HepG2 (cell line): Measurements from ENCODE around the gene FAM83G. TPM values are rescaled to one million over a fixed set of nuclear protein-coding genes. Genes with fewer than 3 reads are reported as not detected.

Experiments used
- ATAC-seq: fragments of 200-7000 bp; cut with Tn5 transposase; 3 replicates; pipeline ENCODE4 v1.9.1; 2020; ENCODE audit warnings: mild to moderate bottlenecking, moderate library complexity
- BruUV-seq: library from RNA; stranded (reverse); fragments of 400-500 nt; replicated peaks from 2 replicates; lab custom pipeline; 2021; lab: Mats Ljungman, UMichigan
- CTCF ChIA-PET: fragments of 300-600 bp; formaldehyde crosslinking; extraction: SDS; loops from one replicate; lab custom pipeline; 2021; ENCODE audit warnings: low total read pairs, inconsistent platforms, low intra/inter-chr PET ratio; lab: Yijun Ruan, JAX
- POLR2A ChIA-PET: fragments of 350-600 bp; sonication (Branson Sonifier 250); formaldehyde crosslinking; loops from one replicate; lab custom pipeline; 2020; ENCODE audit warnings: antibody characterized with exemption, inconsistent platforms; lab: Yijun Ruan, JAX
- DNase-seq: peaks from one replicate; pipeline ENCODE4 v3.0.0-alpha.2; 2015; ENCODE audit warnings: low spot score
- FAIRE-seq: peaks from 3 replicates; lab custom pipeline; 2011; peaks lifted over from hg19 to GRCh38; lab: Jason Lieb, UNC
- H2AFZ ChIP-seq: one replicate; pipeline ENCODE4 v1.6.1; 2011; ENCODE audit warnings: low read length, inconsistent platforms
- H3K27ac ChIP-seq: fragments of 300-600 bp; 3 replicates; pipeline ENCODE4 v1.8.0; 2011; ENCODE audit warnings: mixed run types, mild to moderate bottlenecking, mixed read lengths, low read length, inconsistent platforms; ENCODE audit not compliant: insufficient read depth; ENCODE audit errors: extremely low read length
- H3K27me3 ChIP-seq, 2 experiments: fragments of 200-600 bp in 1 of 2; 2 replicates in 1 of 2; 3 replicates in 1 of 2; pipeline versions ENCODE4 v1.6.0 to v1.8.0; 2011; ENCODE audit warnings: low read length in 2 of 2, mild to moderate bottlenecking in 2 of 2, moderate library complexity in 2 of 2, inconsistent platforms in 1 of 2; ENCODE audit not compliant: insufficient read depth in 2 of 2, control insufficient read depth in 1 of 2
- H3K36me3 ChIP-seq, 2 experiments: fragments of 200-600 bp in 1 of 2; replicated peaks in 1 of 2; 2 replicates in 1 of 2; 3 replicates in 1 of 2; pipeline versions ENCODE4 v1.5.1 to v1.8.0; 2011; ENCODE audit warnings: low read length in 2 of 2, inconsistent platforms in 1 of 2; ENCODE audit not compliant: insufficient read depth in 2 of 2, control insufficient read depth in 1 of 2
- H3K4me1 ChIP-seq: 2 replicates; pipeline ENCODE4 v1.5.1; 2012; ENCODE audit warnings: low read length, inconsistent platforms; ENCODE audit not compliant: insufficient read depth
- H3K4me2 ChIP-seq: 2 replicates; pipeline ENCODE4 v1.6.0; 2011; ENCODE audit warnings: low read depth, low read length, inconsistent platforms
- H3K4me3 ChIP-seq, 3 experiments: fragments of 200-600 bp in 1 of 3; sonication (generic), shearing (Covaris generic) in 1 of 3; replicated peaks in 1 of 3; 2 replicates each; pipeline ENCODE4 v1.5.1; 2011 to 2016; ENCODE audit warnings: low read length in 3 of 3, inconsistent platforms in 2 of 3, low read depth in 2 of 3, mild to moderate bottlenecking in 2 of 3, control low read depth in 1 of 3, mixed read lengths in 1 of 3; ENCODE audit not compliant: insufficient read depth in 1 of 3
- H3K79me2 ChIP-seq: one replicate; pipeline ENCODE4 v1.6.1; 2011; ENCODE audit warnings: low read length, inconsistent platforms; ENCODE audit not compliant: insufficient read depth
- H3K9ac ChIP-seq: 2 replicates; pipeline ENCODE4 v1.6.0; 2011; ENCODE audit warnings: mild to moderate bottlenecking, low read depth, low read length, inconsistent platforms; ENCODE audit not compliant: insufficient read depth
- H3K9me3 ChIP-seq: 2 replicates; pipeline ENCODE4 v1.5.1; 2012; ENCODE audit warnings: mild to moderate bottlenecking, low read length
- H4K20me1 ChIP-seq: 2 replicates; pipeline ENCODE4 v1.6.0; 2011; ENCODE audit warnings: inconsistent platforms, mild to moderate bottlenecking, low read length, moderate library complexity; ENCODE audit not compliant: insufficient read depth
- AFF4 ChIP-seq: sonication (generic); formaldehyde crosslinking; IDR thresholded peaks from 2 replicates; pipeline ENCODE4 v1.4.0; 2020; ENCODE audit warnings: missing genetic modification reagents
- ETV6 ChIP-seq: sonication (generic); formaldehyde crosslinking; conservative IDR thresholded peaks from 2 replicates; pipeline ENCODE4 v1.4.0; 2020; ENCODE audit warnings: missing genetic modification reagents
- HHEX ChIP-seq: IDR thresholded peaks from 2 replicates; pipeline ENCODE4 v1.6.1; 2016; ENCODE audit warnings: control low read depth
- JDP2 ChIP-seq: sonication (generic); formaldehyde crosslinking; IDR thresholded peaks from 2 replicates; pipeline ENCODE4 v1.8.1; 2022; ENCODE audit warnings: missing genetic modification reagents, borderline replicate concordance
- KLF11 ChIP-seq: IDR thresholded peaks from 2 replicates; pipeline ENCODE4 v1.6.1; 2016; ENCODE audit warnings: missing compliant biosample characterization
- POLR2AphosphoS2 ChIP-seq: IDR thresholded peaks from 2 replicates; pipeline ENCODE4 v1.6.1; 2011; ENCODE audit warnings: low read depth, low read length, improper control_type of control experiment
- REPIN1 ChIP-seq: sonication (generic); formaldehyde crosslinking; IDR thresholded peaks from 2 replicates; pipeline ENCODE4 v1.8.0; 2022; ENCODE audit warnings: missing genetic modification reagents, low read depth, mild to moderate bottlenecking, borderline replicate concordance
- SP1 ChIP-seq, 2 experiments: fragments of 450-650 bp in 1 of 2; sonication (generic) in 1 of 2; formaldehyde crosslinking in 1 of 2; IDR thresholded peaks; 2 replicates each; pipeline versions ENCODE4 v1.4.0 to v1.6.1; 2016 to 2020; ENCODE audit warnings: missing genetic modification reagents in 1 of 2
- TERF1 ChIP-seq: sonication (generic); formaldehyde crosslinking; IDR thresholded peaks from 2 replicates; pipeline ENCODE4 v1.8.0; 2022; ENCODE audit warnings: mild to moderate bottlenecking, missing genetic modification reagents, moderate library complexity
- TOE1 ChIP-seq: sonication (generic); formaldehyde crosslinking; IDR thresholded peaks from 2 replicates; pipeline ENCODE4 v1.4.0; 2020; ENCODE audit warnings: mild to moderate bottlenecking, missing genetic modification reagents
- WIZ ChIP-seq: sonication (generic); formaldehyde crosslinking; IDR thresholded peaks from 2 replicates; pipeline ENCODE4 v1.5.1; 2020; ENCODE audit warnings: mild to moderate bottlenecking, missing genetic modification reagents
- ZFX ChIP-seq: sonication (generic); formaldehyde crosslinking; IDR thresholded peaks from 2 replicates; pipeline ENCODE4 v1.4.0; 2020; ENCODE audit warnings: mild to moderate bottlenecking, low read depth, missing genetic modification reagents, moderate library complexity
- ZMYM4 ChIP-seq: sonication (generic); formaldehyde crosslinking; IDR thresholded peaks from 2 replicates; pipeline ENCODE4 v1.8.1; 2023; ENCODE audit warnings: mild to moderate bottlenecking, missing genetic modification reagents
- ZNF530 ChIP-seq: sonication (generic); formaldehyde crosslinking; IDR thresholded peaks from 2 replicates; pipeline ENCODE4 v1.5.0; 2020; ENCODE audit warnings: low read depth, mild to moderate bottlenecking, missing genetic modification reagents
- ZNF687 ChIP-seq: sonication (generic); formaldehyde crosslinking; IDR thresholded peaks from 2 replicates; pipeline ENCODE4 v1.5.1; 2020; ENCODE audit warnings: mild to moderate bottlenecking, missing genetic modification reagents, moderate library complexity
- ZNF7 ChIP-seq: IDR thresholded peaks from 2 replicates; pipeline ENCODE4 v1.6.1; 2016; ENCODE audit warnings: missing biosample characterization, missing genetic modification reagents
- WGBS: methylation state at CpG from one replicate; pipeline ENCODE4 v1.1.6; 2017; ENCODE audit warnings: low lambda C conversion rate; 5-methylcytosine and 5-hydroxymethylcytosine counted together
- in situ Hi-C: cut with HindIII; loops from 2 replicates; pipeline ENCODE4 v1.10.0; 2017; ENCODE audit warnings: low pct_unique_long_range_greater_than_20kb; ENCODE audit not compliant: extremely low pct_ligation_motif_present
- intact Hi-C: fragments of 100-400 bp; cut with micrococcal nuclease; formaldehyde crosslinking; loops from one replicate; pipeline ENCODE4 v1.10.0; 2022; ENCODE audit not compliant: unreplicated experiment
- polyA plus RNA-seq, 8 experiments: library from polyadenylated mRNA; depleted of rRNA in 3 of 8; stranded (reverse) in 7 of 8; unstranded in 1 of 8; fragments of >200 nt; fragmentation: Illumina TruSeq in 4 of 8; extraction: Trizol in 4 of 8; gene quantifications; 2 replicates each; pipeline versions ENCODE4 v1.2.1 to v1.2.3, GENCODE V29; 2011 to 2016; ENCODE audit warnings: low read depth in 4 of 8, missing spikeins in 1 of 8, mixed read lengths in 1 of 8; ENCODE audit not compliant: insufficient read depth in 1 of 8
- total RNA-seq, 5 experiments: library from RNA; depleted of rRNA; stranded (reverse); fragments of >200 nt; fragmentation: Illumina TruSeq; extraction: Trizol; gene quantifications; 2 replicates each; pipeline ENCODE4 v1.2.3, GENCODE V29; 2016; ENCODE audit warnings: low read depth in 1 of 5

The FAM83G gene
- total and polyA plus RNA-seq, 2 of the 13 experiments (the other 11 are each of a cell fraction or from before 2014, with no cell fraction given): 13.7 to 18.6 TPM

GRCh38 chr17:18976201-18976600, 28.4 kb downstream of the FAM83G start:
- FAIRE-seq (no peak), ATAC-seq (no peak), DNase-seq (no peak)
- H3K4me3 ChIP-seq: no peak overlapping the region
- intact Hi-C loops (no loop called here), in situ Hi-C loops (no loop called here)
- no peak overlapping the region for H3K4me2 ChIP-seq
- ChIA-PET CTCF (no interaction called here), POLR2A (no interaction called here)
- H3K9ac ChIP-seq: no peak overlapping the region
- H2AFZ ChIP-seq: no peak overlapping the region
- WGBS: 76% methylated on average over 4 of the region's 4 CpGs
- no peaks in the 10 kb centered on the region for H3K79me2 ChIP-seq
- BruUV-seq: no TSS peak
- no peaks in the 10 kb centered on the region for H4K20me1 ChIP-seq
- no peaks in the 10 kb centered on the region for H3K27me3 ChIP-seq
- H3K36me3 ChIP-seq: peaks cover 38 to 75% of the 10 kb centered on the region in 2 experiments
- no peak overlapping the region for H3K27ac ChIP-seq
- peaks cover 29% of the 10 kb centered on the region for H3K4me1 ChIP-seq
- H3K9me3 ChIP-seq: no peaks in the 10 kb centered on the region
- TF ChIP-seq HHEX (CRISPR knock-in tag): no peak
- TF ChIP-seq TOE1 (CRISPR knock-in tag): no peak
- TF ChIP-seq JDP2: no peak
- no peak for TF ChIP-seq SP1 (IDR thresholded peaks at IDR 0.05)
- no peak for TF ChIP-seq SP1 (CRISPR knock-in tag; IDR thresholded peaks at IDR 0.05)
- no peak for TF ChIP-seq POLR2AphosphoS2
- no peak for TF ChIP-seq WIZ (CRISPR knock-in tag)
- no peak for TF ChIP-seq REPIN1 (CRISPR knock-in tag)
- TF ChIP-seq ZFX (CRISPR knock-in tag): no peak
- TF ChIP-seq TERF1 (CRISPR knock-in tag): no peak
- no peak for TF ChIP-seq ETV6 (CRISPR knock-in tag)
- no peak for TF ChIP-seq KLF11
- no peak for TF ChIP-seq ZNF530 (CRISPR knock-in tag)
- TF ChIP-seq AFF4: no peak
- TF ChIP-seq ZMYM4 (CRISPR knock-in tag): no peak
- TF ChIP-seq ZNF7: no peak
- no peak for TF ChIP-seq ZNF687
